ENCODE data around the gene LPCAT2.

DNA sequence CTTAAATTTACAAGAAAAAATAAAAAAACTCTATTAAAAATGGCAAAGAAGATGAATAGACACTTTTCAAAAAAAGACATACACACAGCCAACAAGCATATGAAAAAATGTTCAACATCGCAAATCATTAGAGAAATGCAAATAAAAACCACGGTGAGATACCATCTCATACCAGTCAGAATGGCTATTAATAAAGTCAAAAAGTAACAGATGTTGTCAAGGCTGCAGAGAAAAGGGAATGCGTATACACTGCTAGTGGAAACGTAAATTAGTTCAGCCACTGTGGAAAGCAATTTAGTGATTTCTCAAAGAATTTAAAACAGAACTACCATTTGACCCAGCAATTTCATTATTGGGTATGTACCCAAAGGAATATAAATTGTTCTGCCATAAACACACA lies 89.1 kb downstream of the LPCAT2 start:
- no peak for TF ChIP-seq POLR2A (IDR thresholded peaks at IDR 0.05)
- TF ChIP-seq, protein P1, sequence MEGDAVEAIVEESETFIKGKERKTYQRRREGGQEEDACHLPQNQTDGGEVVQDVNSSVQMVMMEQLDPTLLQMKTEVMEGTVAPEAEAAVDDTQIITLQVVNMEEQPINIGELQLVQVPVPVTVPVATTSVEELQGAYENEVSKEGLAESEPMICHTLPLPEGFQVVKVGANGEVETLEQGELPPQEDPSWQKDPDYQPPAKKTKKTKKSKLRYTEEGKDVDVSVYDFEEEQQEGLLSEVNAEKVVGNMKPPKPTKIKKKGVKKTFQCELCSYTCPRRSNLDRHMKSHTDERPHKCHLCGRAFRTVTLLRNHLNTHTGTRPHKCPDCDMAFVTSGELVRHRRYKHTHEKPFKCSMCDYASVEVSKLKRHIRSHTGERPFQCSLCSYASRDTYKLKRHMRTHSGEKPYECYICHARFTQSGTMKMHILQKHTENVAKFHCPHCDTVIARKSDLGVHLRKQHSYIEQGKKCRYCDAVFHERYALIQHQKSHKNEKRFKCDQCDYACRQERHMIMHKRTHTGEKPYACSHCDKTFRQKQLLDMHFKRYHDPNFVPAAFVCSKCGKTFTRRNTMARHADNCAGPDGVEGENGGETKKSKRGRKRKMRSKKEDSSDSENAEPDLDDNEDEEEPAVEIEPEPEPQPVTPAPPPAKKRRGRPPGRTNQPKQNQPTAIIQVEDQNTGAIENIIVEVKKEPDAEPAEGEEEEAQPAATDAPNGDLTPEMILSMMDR (IDR thresholded peaks at IDR 0.05) = no peak
- TF ChIP-seq EP300 (IDR thresholded peaks at IDR 0.05) = no peak
- TF ChIP-seq POLR2AphosphoS5 (IDR thresholded peaks at IDR 0.05) = no peak

Measured in gastroesophageal sphincter (tissue), 3 donors.